H1 (cell line): ENCODE results near the gene PLEKHG5. TPM values are rescaled to one million over a fixed set of nuclear protein-coding genes. Genes with fewer than 3 reads are reported as not detected.
A peak's percentile ranks its signal among the peaks of the same experiment; 100 is the strongest.

Experiments
- CTCF ChIA-PET: fragments of 300-600 bp; sonication (Branson Sonifier 250); formaldehyde crosslinking; loops from one replicate; lab custom pipeline; 2021; ENCODE audit not compliant: partially characterized antibody; lab: Charles Lee
- POLR2A ChIA-PET: fragments of 300-600 bp; sonication (Branson Sonifier 250); formaldehyde crosslinking; loops from one replicate; lab custom pipeline; 2021; ENCODE audit warnings: inconsistent platforms; ENCODE audit not compliant: partially characterized antibody; lab: Charles Lee
- DNase-seq, 2 experiments: peaks; one replicate each; pipeline versions ENCODE4 v3.0.0 to v3.0.0-alpha.2; 2010 to 2022; ENCODE audit warnings: low spot score in 2 of 2, low read depth in 1 of 2, mixed read lengths in 1 of 2
- FAIRE-seq: peaks from 2 replicates; lab custom pipeline; 2011; peaks lifted over from hg19 to GRCh38; lab: Jason Lieb, UNC
- H2AFZ ChIP-seq: 2 replicates; pipeline ENCODE4 v1.8.1; 2012; ENCODE audit warnings: low read length, inconsistent platforms
- H2AK5ac ChIP-seq: 2 replicates; pipeline ENCODE4 v1.6.1; 2013; ENCODE audit warnings: low read depth, low read length
- H2BK120ac ChIP-seq: replicated peaks from 2 replicates; pipeline ENCODE3; 2013; ENCODE audit warnings: low read depth, low read length, inconsistent platforms
- H2BK12ac ChIP-seq: 2 replicates; pipeline ENCODE4 v1.6.1; 2013; ENCODE audit warnings: low read depth, low read length
- H2BK15ac ChIP-seq: 2 replicates; pipeline ENCODE4 v1.6.1; 2013; ENCODE audit warnings: low read length
- H2BK20ac ChIP-seq: 2 replicates; pipeline ENCODE4 v1.6.1; 2013; ENCODE audit warnings: low read length
- H2BK5ac ChIP-seq: 2 replicates; pipeline ENCODE4 v1.6.1; 2013; ENCODE audit warnings: low read depth, low read length
- H3K14ac ChIP-seq: 2 replicates; pipeline ENCODE4 v1.6.1; 2013; ENCODE audit warnings: inconsistent platforms; ENCODE audit not compliant: insufficient read length
- H3K18ac ChIP-seq: 2 replicates; pipeline ENCODE4 v1.6.1; 2013; ENCODE audit warnings: low read length; ENCODE audit errors: extremely low read depth
- H3K23ac ChIP-seq: 2 replicates; pipeline ENCODE4 v1.6.1; 2013; ENCODE audit warnings: inconsistent platforms; ENCODE audit not compliant: insufficient read length
- H3K23me2 ChIP-seq: 2 replicates; pipeline ENCODE4 v1.6.1; 2013; ENCODE audit warnings: low read depth, low read length
- H3K27ac ChIP-seq: 2 replicates; pipeline ENCODE4 v1.6.1; 2011; ENCODE audit warnings: low read depth, low read length, inconsistent platforms
- H3K27me3 ChIP-seq, 4 experiments: replicated peaks in 1 of 4; 1 replicate in 1 of 4; 2 replicates in 3 of 4; pipeline versions ENCODE4 v1.6.1 to v1.8.1; 2011 to 2013; ENCODE audit warnings: low read length in 3 of 4, mild to moderate bottlenecking in 3 of 4, inconsistent platforms in 2 of 4, mixed read lengths in 2 of 4, moderate library complexity in 1 of 4; ENCODE audit not compliant: control insufficient read depth in 3 of 4, insufficient read depth in 3 of 4; ENCODE audit errors: extremely low read depth in 1 of 4
- H3K36me3 ChIP-seq, 4 experiments: 2 replicates each; pipeline versions ENCODE4 v1.6.1 to v1.8.1; 2011 to 2013; ENCODE audit warnings: mild to moderate bottlenecking in 4 of 4, low read length in 3 of 4, moderate library complexity in 2 of 4, control low read depth in 1 of 4, inconsistent platforms in 1 of 4; ENCODE audit not compliant: insufficient read depth in 4 of 4, control insufficient read depth in 2 of 4
- H3K4ac ChIP-seq: replicated peaks from 2 replicates; pipeline ENCODE3; 2013; ENCODE audit warnings: low read length, low read depth, mixed read lengths, inconsistent platforms; ENCODE audit not compliant: insufficient read length
- H3K4me1 ChIP-seq, 4 experiments: replicated peaks in 1 of 4; 1 replicate in 1 of 4; 2 replicates in 3 of 4; pipeline versions ENCODE4 v1.6.1 to v1.8.1; 2011 to 2013; ENCODE audit warnings: low read length in 3 of 4, inconsistent platforms in 2 of 4, mixed read lengths in 1 of 4; ENCODE audit not compliant: insufficient read depth in 4 of 4, control insufficient read depth in 3 of 4
- H3K4me2 ChIP-seq, 2 experiments: 2 replicates each; pipeline versions ENCODE4 v1.6.1 to v1.8.1; 2011 to 2013; ENCODE audit warnings: low read depth in 2 of 2, low read length in 2 of 2, control low read depth in 1 of 2, inconsistent platforms in 1 of 2, mild to moderate bottlenecking in 1 of 2; ENCODE audit not compliant: insufficient read depth in 1 of 2
- H3K4me3 ChIP-seq, 4 experiments: fragments of 200-600, 300-600 bp in 1 of 4; sonication (generic), shearing (Covaris generic), sonication (Bioruptor Twin) in 1 of 4; 2 replicates each; pipeline versions ENCODE4 v1.5.1 to v1.8.1; 2011 to 2016; ENCODE audit warnings: low read length in 4 of 4, low read depth in 3 of 4, control low read depth in 2 of 4, inconsistent platforms in 2 of 4, mild to moderate bottlenecking in 2 of 4, mixed read lengths in 1 of 4, moderate library complexity in 1 of 4; ENCODE audit not compliant: insufficient read depth in 2 of 4; ENCODE audit errors: extremely low read depth in 1 of 4
- H3K56ac ChIP-seq: replicated peaks from 2 replicates; pipeline ENCODE3; 2013; ENCODE audit warnings: low read depth, mild to moderate bottlenecking, mixed read lengths, low read length, inconsistent platforms; ENCODE audit not compliant: insufficient read length
- H3K79me1 ChIP-seq: 2 replicates; pipeline ENCODE4 v1.6.1; 2013; ENCODE audit warnings: low read depth, low read length, control low read depth
- H3K79me2 ChIP-seq, 2 experiments: 2 replicates each; pipeline versions ENCODE4 v1.6.1 to v1.8.1; 2012 to 2013; ENCODE audit warnings: low read length in 2 of 2, mild to moderate bottlenecking in 2 of 2, inconsistent platforms in 1 of 2; ENCODE audit not compliant: insufficient read depth in 2 of 2, control insufficient read depth in 1 of 2
- H3K9ac ChIP-seq, 4 experiments: replicated peaks in 1 of 4; 1 replicate in 1 of 4; 2 replicates in 3 of 4; pipeline versions ENCODE4 v1.6.1 to v1.8.1; 2011 to 2013; ENCODE audit warnings: low read depth in 3 of 4, low read length in 3 of 4, control low read depth in 2 of 4, mild to moderate bottlenecking in 2 of 4, moderate library complexity in 2 of 4, inconsistent platforms in 1 of 4; ENCODE audit errors: extremely low read depth in 1 of 4
- H3K9me3 ChIP-seq, 2 experiments: 2 replicates each; pipeline versions ENCODE4 v1.6.1 to v1.8.1; 2012 to 2013; ENCODE audit warnings: mild to moderate bottlenecking in 2 of 2, moderate library complexity in 2 of 2, control low read depth in 1 of 2, inconsistent platforms in 1 of 2, low read depth in 1 of 2, low read length in 1 of 2, mixed read lengths in 1 of 2; ENCODE audit not compliant: insufficient read depth in 2 of 2
- H4K20me1 ChIP-seq, 2 experiments: replicated peaks in 1 of 2; 2 replicates each; pipeline versions ENCODE3 to v1.8.1; 2011 to 2013; ENCODE audit warnings: inconsistent platforms in 2 of 2, low read length in 2 of 2, mild to moderate bottlenecking in 1 of 2; ENCODE audit not compliant: insufficient read depth in 2 of 2, control insufficient read depth in 1 of 2
- H4K5ac ChIP-seq: 2 replicates; pipeline ENCODE4 v1.6.1; 2013; ENCODE audit warnings: low read length, low read depth, mixed read lengths, inconsistent platforms; ENCODE audit not compliant: insufficient read length
- H4K8ac ChIP-seq: 2 replicates; pipeline ENCODE4 v1.8.0; 2013; ENCODE audit warnings: mild to moderate bottlenecking, moderate library complexity, low read length, inconsistent platforms; ENCODE audit not compliant: insufficient read depth; ENCODE audit errors: extremely low read depth
- H4K91ac ChIP-seq: replicated peaks from 2 replicates; pipeline ENCODE3; 2013; ENCODE audit warnings: low read length, mixed read lengths, inconsistent platforms; ENCODE audit not compliant: insufficient read length
- JUND ChIP-seq: IDR thresholded peaks from 2 replicates; pipeline ENCODE4 v1.6.1; 2011; ENCODE audit warnings: mild to moderate bottlenecking, improper control_type of control experiment, low read length
- RAD21 ChIP-seq, 2 experiments: IDR thresholded peaks in 1 of 2; conservative IDR thresholded peaks in 1 of 2; 2 replicates each; pipeline ENCODE4 v1.6.1; 2011; ENCODE audit warnings: low read depth in 2 of 2, low read length in 2 of 2, improper control_type of control experiment in 1 of 2, inconsistent platforms in 1 of 2, mild to moderate bottlenecking in 1 of 2, moderate library complexity in 1 of 2
- WGBS, 2 experiments: shearing (Covaris generic) in 1 of 2; methylation state at CpG; one replicate each; pipeline versions ENCODE4 v1.1.6 to v1.1.7; 2013 to 2015; ENCODE audit warnings: low lambda C conversion rate in 2 of 2, mixed read lengths in 2 of 2, inconsistent platforms in 1 of 2, low coverage in 1 of 2, missing lambda C conversion rate in 1 of 2; ENCODE audit not compliant: insufficient replicate concordance in 2 of 2, insufficient coverage in 1 of 2, insufficient read length in 1 of 2; ENCODE audit errors: extremely low coverage in 1 of 2, missing lambda C conversion rate in 1 of 2; 5-methylcytosine and 5-hydroxymethylcytosine counted together
- polyA plus RNA-seq, 7 experiments: library from polyadenylated mRNA; depleted of rRNA in 3 of 7; stranded (reverse) in 5 of 7; unstranded in 2 of 7; fragments of >200 nt in 5 of 7; fragments of 200-250 nt in 2 of 7; gene quantifications; 1 replicate in 5 of 7; 2 replicates in 1 of 7; 4 replicates in 1 of 7; pipeline versions ENCODE4 v1.2.1 to v1.2.3, GENCODE V29; 2011 to 2013; ENCODE audit warnings: missing spikeins in 2 of 7, mixed read lengths in 2 of 7
- total RNA-seq: library from RNA; stranded (reverse); fragmentation: NEBNext Ultra II Directional; extraction: Animal tissue kit (Norgen Biotek cat#: 25700); gene quantifications from 2 replicates; pipeline ENCODE4 v1.2.1, GENCODE V29; 2021
- TF ChIP-seq, protein P1 (sequence below), 3 experiments: IDR thresholded peaks; 1 replicate in 2 of 3; 2 replicates in 1 of 3; pipeline versions ENCODE4 v1.5.1 to v1.6.1; 2011; ENCODE audit warnings: low read length in 3 of 3, mild to moderate bottlenecking in 3 of 3, inconsistent platforms in 2 of 3, low read depth in 1 of 3, moderate library complexity in 1 of 3; ENCODE audit not compliant: insufficient read depth in 1 of 3; ENCODE audit errors: control extremely low read depth in 1 of 3

PLEKHG5 gene
- total and polyA plus RNA-seq, 2 of the 8 experiments (the other 6 are each of a cell fraction or from before 2014, with no cell fraction given): 10.4 to 13.8 TPM

DNA sequence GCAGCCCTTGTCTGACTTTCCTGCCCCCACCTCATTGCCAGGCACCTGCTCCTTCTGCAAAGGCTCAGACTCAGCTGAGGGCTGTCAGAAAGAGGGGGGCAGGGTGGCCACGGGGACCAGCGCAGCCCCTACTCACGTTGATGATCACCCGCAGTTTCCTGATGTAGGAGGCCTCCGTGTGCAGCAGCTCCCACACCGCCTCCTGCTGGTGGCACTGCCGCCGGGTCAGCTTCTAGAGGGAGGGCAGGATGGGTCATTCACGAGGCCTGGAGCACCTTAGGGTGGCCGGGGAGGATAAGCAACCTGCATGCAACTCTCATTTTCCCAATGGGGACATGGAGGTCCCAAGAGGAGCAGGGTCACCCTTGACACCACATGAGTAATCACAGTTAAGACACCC, 19.1 kb downstream of the PLEKHG5 start:
- ChIA-PET POLR2A (interaction anchor here (0.6 to 13.7 kb wide), 7 partner anchors 10 to 213 kb away, joined by 3 to 123 read pairs (median 3); no protein-coding TSS in a partner anchor), CTCF (interaction anchor here (0.6 to 6.1 kb wide), 29 partner anchors 8 to 415 kb away, joined by 3 to 79 read pairs (median 4); partner anchors contain the start of gene PLEKHG5)
- H3K79me1 ChIP-seq: no peaks in the 10 kb centered on the region
- H3K4me2 ChIP-seq: no peak overlapping the region
- no peak overlapping the region for H2BK12ac ChIP-seq
- H2BK20ac ChIP-seq: no peak overlapping the region
- H3K36me3 ChIP-seq: peaks cover 5 to 24% (median 11%) of the 10 kb centered on the region in 4 experiments; a peak in 5 of 8 replicates
- H2BK5ac ChIP-seq: no peak overlapping the region
- H3K79me2 ChIP-seq: no peaks in the 10 kb centered on the region
- WGBS, 2 experiments: 79% methylated on average over 10 of the region's 10 CpGs; no CpG with 5 or more reads in 1 of the 2 experiments
- no peaks in the 10 kb centered on the region for H3K9me3 ChIP-seq
- H3K56ac ChIP-seq: no peak overlapping the region
- no peak overlapping the region for H3K9ac ChIP-seq
- H3K4ac ChIP-seq: no peak overlapping the region
- DNase-seq: peak in 1 of 2 experiments; percentile 74
- peaks cover 0 to 22% (median 14%) of the 10 kb centered on the region in 4 experiments; a peak in 6 of 7 replicates for H3K4me1 ChIP-seq
- no peak overlapping the region for H4K5ac ChIP-seq
- H3K27me3 ChIP-seq: no peaks in the 10 kb centered on the region; a peak in 1 of 7 replicates
- no peak for FAIRE-seq
- H4K91ac ChIP-seq: no peak overlapping the region
- no peak overlapping the region for H3K14ac ChIP-seq
- TF ChIP-seq JUND (no peak), RAD21 (IDR thresholded peaks at IDR 0.05 in 1 of 2, conservative IDR thresholded peaks at IDR 0.05 in 1 of 2; ENCODE audit: low read depth in 2 of 2, low read length in 2 of 2) (peak in 1 of 2 experiments; percentile 34; a peak in 2 of 4 replicates)
- TF ChIP-seq, protein P1, sequence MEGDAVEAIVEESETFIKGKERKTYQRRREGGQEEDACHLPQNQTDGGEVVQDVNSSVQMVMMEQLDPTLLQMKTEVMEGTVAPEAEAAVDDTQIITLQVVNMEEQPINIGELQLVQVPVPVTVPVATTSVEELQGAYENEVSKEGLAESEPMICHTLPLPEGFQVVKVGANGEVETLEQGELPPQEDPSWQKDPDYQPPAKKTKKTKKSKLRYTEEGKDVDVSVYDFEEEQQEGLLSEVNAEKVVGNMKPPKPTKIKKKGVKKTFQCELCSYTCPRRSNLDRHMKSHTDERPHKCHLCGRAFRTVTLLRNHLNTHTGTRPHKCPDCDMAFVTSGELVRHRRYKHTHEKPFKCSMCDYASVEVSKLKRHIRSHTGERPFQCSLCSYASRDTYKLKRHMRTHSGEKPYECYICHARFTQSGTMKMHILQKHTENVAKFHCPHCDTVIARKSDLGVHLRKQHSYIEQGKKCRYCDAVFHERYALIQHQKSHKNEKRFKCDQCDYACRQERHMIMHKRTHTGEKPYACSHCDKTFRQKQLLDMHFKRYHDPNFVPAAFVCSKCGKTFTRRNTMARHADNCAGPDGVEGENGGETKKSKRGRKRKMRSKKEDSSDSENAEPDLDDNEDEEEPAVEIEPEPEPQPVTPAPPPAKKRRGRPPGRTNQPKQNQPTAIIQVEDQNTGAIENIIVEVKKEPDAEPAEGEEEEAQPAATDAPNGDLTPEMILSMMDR (IDR thresholded peaks at IDR 0.05; ENCODE audit: control extremely low read depth in 1 of 3, insufficient read depth in 1 of 3, low read depth in 1 of 3, low read length in 3 of 3): peak in 2 of 3 experiments; percentile 63 to 75; a peak in 3 of 4 replicates
- no peak overlapping the region for H3K4me3 ChIP-seq
- H4K8ac ChIP-seq: no peak overlapping the region
- no peak overlapping the region for H2AFZ ChIP-seq
- no peak overlapping the region for H2AK5ac ChIP-seq
- no peak overlapping the region for H3K23ac ChIP-seq
- H2BK15ac ChIP-seq: no peak overlapping the region
- no peaks in the 10 kb centered on the region for H3K23me2 ChIP-seq
- H3K18ac ChIP-seq: no peak overlapping the region
- H2BK120ac ChIP-seq: no peak overlapping the region
- H3K27ac ChIP-seq: no peak overlapping the region
- H4K20me1 ChIP-seq: peaks cover 5 to 12% of the 10 kb centered on the region in 2 experiments
